Breast epithelium (tissue), 3 donors: ENCODE measurements around the gene FAH.

Experiments used
- CTCF ChIP-seq, 3 donors: fragments of 450-650 bp; IDR thresholded peaks; one replicate each; pipeline ENCODE4 v1.5.1; 2016 to 2017; ENCODE audit warnings: antibody characterized with exemption in 3 of 3, mild to moderate bottlenecking in 3 of 3, moderate library complexity in 3 of 3
- POLR2A ChIP-seq: fragments of 450-650 bp; IDR thresholded peaks from one replicate; pipeline ENCODE4 v1.6.1; 2016; ENCODE audit warnings: antibody characterized with exemption, mild to moderate bottlenecking, moderate library complexity
- POLR2AphosphoS5 ChIP-seq, 3 donors: sonication (generic); formaldehyde crosslinking; IDR thresholded peaks; one replicate each; pipeline ENCODE4 v1.6.1; 2017; ENCODE audit warnings: antibody characterized with exemption in 3 of 3

GRCh38 chr15:80153900-80154299 lies 1.1 kb downstream of the FAH start:
- TF ChIP-seq POLR2A (no peak), CTCF (IDR thresholded peaks at IDR 0.05) (no peak), POLR2AphosphoS5 (IDR thresholded peaks at IDR 0.05) (no peak)
